H1 (cell line): Measurements from ENCODE around the gene RAVER2. TPM values are rescaled to one million over a fixed set of nuclear protein-coding genes. Genes with fewer than 3 reads are reported as not detected.

Experiments
- CTCF ChIA-PET: fragments of 300-600 bp; sonication (Branson Sonifier 250); formaldehyde crosslinking; loops from one replicate; lab custom pipeline; 2021; ENCODE audit not compliant: partially characterized antibody; lab: Charles Lee
- POLR2A ChIA-PET: fragments of 300-600 bp; sonication (Branson Sonifier 250); formaldehyde crosslinking; loops from one replicate; lab custom pipeline; 2021; ENCODE audit warnings: inconsistent platforms; ENCODE audit not compliant: partially characterized antibody; lab: Charles Lee
- DNase-seq, 2 experiments: peaks; one replicate each; pipeline versions ENCODE4 v3.0.0 to v3.0.0-alpha.2; 2010 to 2022; ENCODE audit warnings: low spot score in 2 of 2, low read depth in 1 of 2, mixed read lengths in 1 of 2
- FAIRE-seq: peaks from 2 replicates; lab custom pipeline; 2011; peaks lifted over from hg19 to GRCh38; lab: Jason Lieb, UNC
- H2AFZ ChIP-seq: 2 replicates; pipeline ENCODE4 v1.8.1; 2012; ENCODE audit warnings: low read length, inconsistent platforms
- H2AK5ac ChIP-seq: 2 replicates; pipeline ENCODE4 v1.6.1; 2013; ENCODE audit warnings: low read depth, low read length
- H2BK120ac ChIP-seq: replicated peaks from 2 replicates; pipeline ENCODE3; 2013; ENCODE audit warnings: low read depth, low read length, inconsistent platforms
- H2BK12ac ChIP-seq: 2 replicates; pipeline ENCODE4 v1.6.1; 2013; ENCODE audit warnings: low read depth, low read length
- H2BK15ac ChIP-seq: 2 replicates; pipeline ENCODE4 v1.6.1; 2013; ENCODE audit warnings: low read length
- H2BK20ac ChIP-seq: 2 replicates; pipeline ENCODE4 v1.6.1; 2013; ENCODE audit warnings: low read length
- H2BK5ac ChIP-seq: 2 replicates; pipeline ENCODE4 v1.6.1; 2013; ENCODE audit warnings: low read depth, low read length
- H3K14ac ChIP-seq: 2 replicates; pipeline ENCODE4 v1.6.1; 2013; ENCODE audit warnings: inconsistent platforms; ENCODE audit not compliant: insufficient read length
- H3K18ac ChIP-seq: 2 replicates; pipeline ENCODE4 v1.6.1; 2013; ENCODE audit warnings: low read length; ENCODE audit errors: extremely low read depth
- H3K23ac ChIP-seq: 2 replicates; pipeline ENCODE4 v1.6.1; 2013; ENCODE audit warnings: inconsistent platforms; ENCODE audit not compliant: insufficient read length
- H3K23me2 ChIP-seq: 2 replicates; pipeline ENCODE4 v1.6.1; 2013; ENCODE audit warnings: low read depth, low read length
- H3K27ac ChIP-seq: 2 replicates; pipeline ENCODE4 v1.6.1; 2011; ENCODE audit warnings: low read depth, low read length, inconsistent platforms
- H3K27me3 ChIP-seq, 4 experiments: replicated peaks in 1 of 4; 1 replicate in 1 of 4; 2 replicates in 3 of 4; pipeline versions ENCODE4 v1.6.1 to v1.8.1; 2011 to 2013; ENCODE audit warnings: low read length in 3 of 4, mild to moderate bottlenecking in 3 of 4, inconsistent platforms in 2 of 4, mixed read lengths in 2 of 4, moderate library complexity in 1 of 4; ENCODE audit not compliant: control insufficient read depth in 3 of 4, insufficient read depth in 3 of 4; ENCODE audit errors: extremely low read depth in 1 of 4
- H3K36me3 ChIP-seq, 4 experiments: 2 replicates each; pipeline versions ENCODE4 v1.6.1 to v1.8.1; 2011 to 2013; ENCODE audit warnings: mild to moderate bottlenecking in 4 of 4, low read length in 3 of 4, moderate library complexity in 2 of 4, control low read depth in 1 of 4, inconsistent platforms in 1 of 4; ENCODE audit not compliant: insufficient read depth in 4 of 4, control insufficient read depth in 2 of 4
- H3K4ac ChIP-seq: replicated peaks from 2 replicates; pipeline ENCODE3; 2013; ENCODE audit warnings: low read length, low read depth, mixed read lengths, inconsistent platforms; ENCODE audit not compliant: insufficient read length
- H3K4me1 ChIP-seq, 4 experiments: replicated peaks in 1 of 4; 1 replicate in 1 of 4; 2 replicates in 3 of 4; pipeline versions ENCODE4 v1.6.1 to v1.8.1; 2011 to 2013; ENCODE audit warnings: low read length in 3 of 4, inconsistent platforms in 2 of 4, mixed read lengths in 1 of 4; ENCODE audit not compliant: insufficient read depth in 4 of 4, control insufficient read depth in 3 of 4
- H3K4me2 ChIP-seq, 2 experiments: 2 replicates each; pipeline versions ENCODE4 v1.6.1 to v1.8.1; 2011 to 2013; ENCODE audit warnings: low read depth in 2 of 2, low read length in 2 of 2, control low read depth in 1 of 2, inconsistent platforms in 1 of 2, mild to moderate bottlenecking in 1 of 2; ENCODE audit not compliant: insufficient read depth in 1 of 2
- H3K4me3 ChIP-seq, 4 experiments: fragments of 200-600, 300-600 bp in 1 of 4; sonication (generic), shearing (Covaris generic), sonication (Bioruptor Twin) in 1 of 4; 2 replicates each; pipeline versions ENCODE4 v1.5.1 to v1.8.1; 2011 to 2016; ENCODE audit warnings: low read length in 4 of 4, low read depth in 3 of 4, control low read depth in 2 of 4, inconsistent platforms in 2 of 4, mild to moderate bottlenecking in 2 of 4, mixed read lengths in 1 of 4, moderate library complexity in 1 of 4; ENCODE audit not compliant: insufficient read depth in 2 of 4; ENCODE audit errors: extremely low read depth in 1 of 4
- H3K56ac ChIP-seq: replicated peaks from 2 replicates; pipeline ENCODE3; 2013; ENCODE audit warnings: low read depth, mild to moderate bottlenecking, mixed read lengths, low read length, inconsistent platforms; ENCODE audit not compliant: insufficient read length
- H3K79me1 ChIP-seq: 2 replicates; pipeline ENCODE4 v1.6.1; 2013; ENCODE audit warnings: low read depth, low read length, control low read depth
- H3K79me2 ChIP-seq, 2 experiments: 2 replicates each; pipeline versions ENCODE4 v1.6.1 to v1.8.1; 2012 to 2013; ENCODE audit warnings: low read length in 2 of 2, mild to moderate bottlenecking in 2 of 2, inconsistent platforms in 1 of 2; ENCODE audit not compliant: insufficient read depth in 2 of 2, control insufficient read depth in 1 of 2
- H3K9ac ChIP-seq, 4 experiments: replicated peaks in 1 of 4; 1 replicate in 1 of 4; 2 replicates in 3 of 4; pipeline versions ENCODE4 v1.6.1 to v1.8.1; 2011 to 2013; ENCODE audit warnings: low read depth in 3 of 4, low read length in 3 of 4, control low read depth in 2 of 4, mild to moderate bottlenecking in 2 of 4, moderate library complexity in 2 of 4, inconsistent platforms in 1 of 4; ENCODE audit errors: extremely low read depth in 1 of 4
- H3K9me3 ChIP-seq, 2 experiments: 2 replicates each; pipeline versions ENCODE4 v1.6.1 to v1.8.1; 2012 to 2013; ENCODE audit warnings: mild to moderate bottlenecking in 2 of 2, moderate library complexity in 2 of 2, control low read depth in 1 of 2, inconsistent platforms in 1 of 2, low read depth in 1 of 2, low read length in 1 of 2, mixed read lengths in 1 of 2; ENCODE audit not compliant: insufficient read depth in 2 of 2
- H4K20me1 ChIP-seq, 2 experiments: replicated peaks in 1 of 2; 2 replicates each; pipeline versions ENCODE3 to v1.8.1; 2011 to 2013; ENCODE audit warnings: inconsistent platforms in 2 of 2, low read length in 2 of 2, mild to moderate bottlenecking in 1 of 2; ENCODE audit not compliant: insufficient read depth in 2 of 2, control insufficient read depth in 1 of 2
- H4K5ac ChIP-seq: 2 replicates; pipeline ENCODE4 v1.6.1; 2013; ENCODE audit warnings: low read length, low read depth, mixed read lengths, inconsistent platforms; ENCODE audit not compliant: insufficient read length
- H4K8ac ChIP-seq: 2 replicates; pipeline ENCODE4 v1.8.0; 2013; ENCODE audit warnings: mild to moderate bottlenecking, moderate library complexity, low read length, inconsistent platforms; ENCODE audit not compliant: insufficient read depth; ENCODE audit errors: extremely low read depth
- H4K91ac ChIP-seq: replicated peaks from 2 replicates; pipeline ENCODE3; 2013; ENCODE audit warnings: low read length, mixed read lengths, inconsistent platforms; ENCODE audit not compliant: insufficient read length
- CTCF ChIP-seq, 3 experiments: IDR thresholded peaks; 1 replicate in 2 of 3; 2 replicates in 1 of 3; pipeline versions ENCODE4 v1.5.1 to v1.6.1; 2011; ENCODE audit warnings: low read length in 3 of 3, mild to moderate bottlenecking in 3 of 3, inconsistent platforms in 2 of 3, low read depth in 1 of 3, moderate library complexity in 1 of 3; ENCODE audit not compliant: insufficient read depth in 1 of 3; ENCODE audit errors: control extremely low read depth in 1 of 3
- E2F6 ChIP-seq: IDR thresholded peaks from 2 replicates; pipeline ENCODE4 v1.6.1; 2012; ENCODE audit warnings: inconsistent platforms
- GTF2F1 ChIP-seq: IDR thresholded peaks from 2 replicates; pipeline ENCODE4 v1.6.1; 2012; ENCODE audit warnings: low read depth, low read length, improper control_type of control experiment, borderline replicate concordance
- NANOG ChIP-seq: IDR thresholded peaks from 2 replicates; pipeline ENCODE4 v1.6.1; 2011; ENCODE audit warnings: low read length, low read depth, mild to moderate bottlenecking, inconsistent platforms; ENCODE audit not compliant: insufficient read depth, poor library complexity, severe bottlenecking
- NRF1 ChIP-seq: IDR thresholded peaks from 2 replicates; pipeline ENCODE4 v1.6.1; 2011; ENCODE audit warnings: mild to moderate bottlenecking, low read depth, low read length, improper control_type of control experiment
- POLR2A ChIP-seq, 2 experiments: IDR thresholded peaks; 1 replicate in 1 of 2; 2 replicates in 1 of 2; pipeline ENCODE4 v1.6.1; 2011; ENCODE audit warnings: low read depth in 2 of 2, low read length in 2 of 2, mild to moderate bottlenecking in 2 of 2; ENCODE audit errors: control extremely low read depth in 1 of 2
- RXRA ChIP-seq: IDR thresholded peaks from 2 replicates; pipeline ENCODE4 v1.6.1; 2011; ENCODE audit warnings: low read depth, mild to moderate bottlenecking, low read length, moderate library complexity; ENCODE audit not compliant: insufficient read depth
- SIN3A ChIP-seq, 2 experiments: IDR thresholded peaks in 1 of 2; conservative IDR thresholded peaks in 1 of 2; 2 replicates each; pipeline ENCODE4 v1.6.1; 2011 to 2012; ENCODE audit warnings: low read length in 2 of 2, improper control_type of control experiment in 1 of 2, low read depth in 1 of 2, mild to moderate bottlenecking in 1 of 2
- SP4 ChIP-seq: IDR thresholded peaks from 2 replicates; pipeline ENCODE4 v1.6.1; 2012; ENCODE audit warnings: low read length, inconsistent platforms
- TCF12 ChIP-seq: IDR thresholded peaks from 2 replicates; pipeline ENCODE4 v1.6.1; 2011; ENCODE audit warnings: low read depth, mild to moderate bottlenecking, low read length
- YY1 ChIP-seq: IDR thresholded peaks from 2 replicates; pipeline ENCODE4 v1.6.1; 2011; ENCODE audit warnings: low read depth, mild to moderate bottlenecking, low read length
- WGBS, 2 experiments: shearing (Covaris generic) in 1 of 2; methylation state at CpG; one replicate each; pipeline versions ENCODE4 v1.1.6 to v1.1.7; 2013 to 2015; ENCODE audit warnings: low lambda C conversion rate in 2 of 2, mixed read lengths in 2 of 2, inconsistent platforms in 1 of 2, low coverage in 1 of 2, missing lambda C conversion rate in 1 of 2; ENCODE audit not compliant: insufficient replicate concordance in 2 of 2, insufficient coverage in 1 of 2, insufficient read length in 1 of 2; ENCODE audit errors: extremely low coverage in 1 of 2, missing lambda C conversion rate in 1 of 2; 5-methylcytosine and 5-hydroxymethylcytosine counted together
- polyA plus RNA-seq, 7 experiments: library from polyadenylated mRNA; depleted of rRNA in 3 of 7; stranded (reverse) in 5 of 7; unstranded in 2 of 7; fragments of >200 nt in 5 of 7; fragments of 200-250 nt in 2 of 7; gene quantifications; 1 replicate in 5 of 7; 2 replicates in 1 of 7; 4 replicates in 1 of 7; pipeline versions ENCODE4 v1.2.1 to v1.2.3, GENCODE V29; 2011 to 2013; ENCODE audit warnings: missing spikeins in 2 of 7, mixed read lengths in 2 of 7
- total RNA-seq: library from RNA; stranded (reverse); fragmentation: NEBNext Ultra II Directional; extraction: Animal tissue kit (Norgen Biotek cat#: 25700); gene quantifications from 2 replicates; pipeline ENCODE4 v1.2.1, GENCODE V29; 2021

The RAVER2 gene
- total and polyA plus RNA-seq, 2 of the 8 experiments (the other 6 are each of a cell fraction or from before 2014, with no cell fraction given) = 10.5 to 19.5 TPM

GRCh38 chr1:64769482-64769881, 24.6 kb downstream of the RAVER2 start:
- Histone ChIP-seq H3K36me3 (peaks cover 0 to 12% (median 3%) of the 10 kb centered on the region in 4 experiments; a peak in 3 of 8 replicates), H3K56ac (no peak overlapping the region), H2BK12ac (no peak overlapping the region), H3K27me3 (no peaks in the 10 kb centered on the region), H4K20me1 (peaks cover 0 to 2% of the 10 kb centered on the region in 2 experiments), H3K4me2 (no peak overlapping the region), H3K18ac (no peak overlapping the region), H2AFZ (no peak overlapping the region), H2BK20ac (no peak overlapping the region), H4K8ac (no peak overlapping the region), H3K14ac (no peak overlapping the region), H2AK5ac (no peak overlapping the region), H3K79me2 (no peaks in the 10 kb centered on the region; a peak in 1 of 4 replicates), H3K23me2 (no peaks in the 10 kb centered on the region), H3K9me3 (no peaks in the 10 kb centered on the region), H3K9ac (no peak overlapping the region), H2BK15ac (no peak overlapping the region), H2BK5ac (no peak overlapping the region), H4K5ac (no peak overlapping the region), H3K27ac (no peak overlapping the region), H3K23ac (no peak overlapping the region), H4K91ac (no peak overlapping the region), H2BK120ac (no peak overlapping the region), H3K4me1 (no peaks in the 10 kb centered on the region), H3K79me1 (no peaks in the 10 kb centered on the region), H3K4ac (no peak overlapping the region), H3K4me3 (no peak overlapping the region)
- DNase-seq (no peak), FAIRE-seq (no peak)
- CTCF ChIA-PET = no interaction called here
- WGBS, 2 experiments = 69% methylated on average over 1 of the region's 1 CpG; no CpG with 5 or more reads in 1 of the 2 experiments
- POLR2A ChIA-PET = no interaction called here
- TF ChIP-seq POLR2A (IDR thresholded peaks at IDR 0.05; ENCODE audit: control extremely low read depth in 1 of 2, low read depth in 2 of 2, low read length in 2 of 2) = no peak
- TF ChIP-seq TCF12 = no peak
- no peak for TF ChIP-seq YY1
- TF ChIP-seq GTF2F1 = no peak
- TF ChIP-seq SIN3A (conservative IDR thresholded peaks at IDR 0.05 in 1 of 2, IDR thresholded peaks at IDR 0.05 in 1 of 2; ENCODE audit: low read depth in 1 of 2, low read length in 2 of 2) = no peak
- TF ChIP-seq NANOG = no peak
- no peak for TF ChIP-seq E2F6
- TF ChIP-seq NRF1 = no peak
- TF ChIP-seq SP4 = no peak
- TF ChIP-seq RXRA = no peak
- no peak for TF ChIP-seq CTCF (IDR thresholded peaks at IDR 0.05; ENCODE audit: control extremely low read depth in 1 of 3, insufficient read depth in 1 of 3, low read depth in 1 of 3, low read length in 3 of 3)
